WTC11 (cell line): ENCODE data around the gene CGB2.

Experiments
- JUN ChIP-seq: sonication (generic); formaldehyde crosslinking; IDR thresholded peaks from 2 replicates; pipeline ENCODE4 v1.8.0; 2023; ENCODE audit warnings: mild to moderate bottlenecking, missing genetic modification reagents
- MYBL2 ChIP-seq: sonication (generic); formaldehyde crosslinking; IDR thresholded peaks from 2 replicates; pipeline ENCODE4 v1.8.1; 2023; ENCODE audit warnings: mild to moderate bottlenecking, moderate library complexity, missing genetic modification reagents
- SP1 ChIP-seq: sonication (generic); formaldehyde crosslinking; conservative IDR thresholded peaks from 2 replicates; pipeline ENCODE4 v1.8.1; 2022; ENCODE audit warnings: missing genetic modification reagents
- ZNF121 ChIP-seq: sonication (generic); formaldehyde crosslinking; IDR thresholded peaks from 2 replicates; pipeline ENCODE4 v1.8.0; 2023; ENCODE audit warnings: missing genetic modification reagents
- TF ChIP-seq, protein P1 (sequence below): sonication (generic); formaldehyde crosslinking; IDR thresholded peaks from 2 replicates; pipeline ENCODE4 v1.8.1; 2023; ENCODE audit warnings: mild to moderate bottlenecking, missing genetic modification reagents
- TF ChIP-seq, protein P2 (sequence below): sonication (generic); formaldehyde crosslinking; IDR thresholded peaks from 2 replicates; pipeline ENCODE4 v1.8.1; 2022; ENCODE audit warnings: low read depth, missing genetic modification reagents, borderline replicate concordance

DNA sequence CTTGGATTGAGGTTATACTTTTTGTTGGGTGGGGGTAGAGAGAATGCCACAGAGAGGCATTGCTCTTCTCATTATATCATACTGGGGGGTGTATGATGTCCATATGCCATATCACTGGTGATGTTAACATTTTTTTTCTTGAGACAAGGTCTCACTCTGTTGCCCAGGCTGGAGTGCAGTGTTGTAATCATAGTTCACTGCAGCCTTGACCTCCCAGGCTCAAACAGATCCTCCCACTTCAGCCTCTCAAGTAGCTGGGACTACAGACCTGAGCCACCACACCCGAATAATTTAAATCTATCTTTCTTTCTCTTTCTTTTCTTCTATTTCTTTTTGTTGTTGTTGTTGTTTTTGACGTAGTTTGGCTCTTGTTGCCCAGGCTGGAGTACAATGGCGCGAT is 48.7 kb downstream of the CGB2 start:
- TF ChIP-seq JUN (no peak), MYBL2 (no peak), SP1 (CRISPR knock-in tag) (no peak), ZNF121 (CRISPR knock-in tag) (no peak)
- TF ChIP-seq, protein P1, sequence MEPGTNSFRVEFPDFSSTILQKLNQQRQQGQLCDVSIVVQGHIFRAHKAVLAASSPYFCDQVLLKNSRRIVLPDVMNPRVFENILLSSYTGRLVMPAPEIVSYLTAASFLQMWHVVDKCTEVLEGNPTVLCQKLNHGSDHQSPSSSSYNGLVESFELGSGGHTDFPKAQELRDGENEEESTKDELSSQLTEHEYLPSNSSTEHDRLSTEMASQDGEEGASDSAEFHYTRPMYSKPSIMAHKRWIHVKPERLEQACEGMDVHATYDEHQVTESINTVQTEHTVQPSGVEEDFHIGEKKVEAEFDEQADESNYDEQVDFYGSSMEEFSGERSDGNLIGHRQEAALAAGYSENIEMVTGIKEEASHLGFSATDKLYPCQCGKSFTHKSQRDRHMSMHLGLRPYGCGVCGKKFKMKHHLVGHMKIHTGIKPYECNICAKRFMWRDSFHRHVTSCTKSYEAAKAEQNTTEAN (CRISPR knock-in tag) = no peak
- TF ChIP-seq, protein P2, sequence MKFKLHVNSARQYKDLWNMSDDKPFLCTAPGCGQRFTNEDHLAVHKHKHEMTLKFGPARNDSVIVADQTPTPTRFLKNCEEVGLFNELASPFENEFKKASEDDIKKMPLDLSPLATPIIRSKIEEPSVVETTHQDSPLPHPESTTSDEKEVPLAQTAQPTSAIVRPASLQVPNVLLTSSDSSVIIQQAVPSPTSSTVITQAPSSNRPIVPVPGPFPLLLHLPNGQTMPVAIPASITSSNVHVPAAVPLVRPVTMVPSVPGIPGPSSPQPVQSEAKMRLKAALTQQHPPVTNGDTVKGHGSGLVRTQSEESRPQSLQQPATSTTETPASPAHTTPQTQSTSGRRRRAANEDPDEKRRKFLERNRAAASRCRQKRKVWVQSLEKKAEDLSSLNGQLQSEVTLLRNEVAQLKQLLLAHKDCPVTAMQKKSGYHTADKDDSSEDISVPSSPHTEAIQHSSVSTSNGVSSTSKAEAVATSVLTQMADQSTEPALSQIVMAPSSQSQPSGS (CRISPR knock-in tag) = no peak
